ENCODE results near the gene CHRDL2.

CHRDL2 gene

GRCh38 chr11:74709175-74709574 is 22.1 kb downstream of the CHRDL2 start:
- no peak for DNase-seq

- no peak for DNase-seq
Observed at GRCh38 chr11:74707602-74708510, 23.4 kb downstream of the CHRDL2 start.

GRCh38 chr11:74707182-74707581 is 24.0 kb downstream of the CHRDL2 start:
- no peak for DNase-seq

- DNase-seq = no peak
Observed at GRCh38 chr11:74703211-74703610, 28.0 kb downstream of the CHRDL2 start.

- peak; percentile 59 for DNase-seq
Observed at GRCh38 chr11:74702383-74703007, 28.7 kb downstream of the CHRDL2 start.

- no peak for DNase-seq
Observed at GRCh38 chr11:74701351-74701750, 29.9 kb downstream of the CHRDL2 start.

GRCh38 chr11:74699615-74700396 is 31.4 kb downstream of the CHRDL2 start:
- no peak for DNase-seq

GRCh38 chr11:74697722-74698121 is 33.5 kb downstream of the CHRDL2 start:
- DNase-seq = no peak

- no peak for DNase-seq
Observed at GRCh38 chr11:74696939-74697675, 34.1 kb downstream of the CHRDL2 start.

GRCh38 chr11:74696500-74696899 is 34.7 kb downstream of the CHRDL2 start:
- DNase-seq = no peak

GRCh38 chr11:74695705-74696280 is 35.4 kb downstream of the CHRDL2 start:
- DNase-seq = no peak

GRCh38 chr11:74694136-74694930 is 36.9 kb downstream of the CHRDL2 start:
- DNase-seq = no peak

GRCh38 chr11:74693531-74693930 is 37.7 kb downstream of the CHRDL2 start:
- no peak for DNase-seq

GRCh38 chr11:74691755-74692154 is 39.5 kb downstream of the CHRDL2 start:
- DNase-seq = no peak

- no peak for DNase-seq
Observed at GRCh38 chr11:74689666-74690065, 41.6 kb downstream of the CHRDL2 start.

- no peak for DNase-seq
Observed at GRCh38 chr11:74687237-74688023, 43.8 kb downstream of the CHRDL2 start.

GRCh38 chr11:74686792-74687191 is 44.4 kb downstream of the CHRDL2 start:
- DNase-seq = no peak

GRCh38 chr11:74685905-74686304 is 45.3 kb downstream of the CHRDL2 start:
- no peak for DNase-seq

GRCh38 chr11:74685338-74685737 is 45.9 kb downstream of the CHRDL2 start:
- DNase-seq = no peak

- DNase-seq = no peak
Observed at GRCh38 chr11:74684661-74685060, 46.6 kb downstream of the CHRDL2 start.
